K562 (cell line): Measurements from ENCODE around the gene ARMCX6. TPM values are rescaled to one million over a fixed set of nuclear protein-coding genes. Genes with fewer than 3 reads are reported as not detected.

Source experiments
- MAZ ChIP-seq, 2 experiments: fragments of 450-650 bp in 1 of 2; sonication (generic) in 1 of 2; formaldehyde crosslinking; IDR thresholded peaks in 1 of 2; conservative IDR thresholded peaks in 1 of 2; 2 replicates each; pipeline versions ENCODE4 v1.4.0 to v1.5.0; 2020; ENCODE audit warnings: mild to moderate bottlenecking in 1 of 2, missing genetic modification reagents in 1 of 2
- MEIS2 ChIP-seq: fragments of 450-650 bp; IDR thresholded peaks from 2 replicates; pipeline ENCODE4 v1.6.1; 2014; ENCODE audit warnings: mild to moderate bottlenecking; ENCODE audit not compliant: partially characterized antibody
- NRF1 ChIP-seq, 2 experiments: fragments of 450-650 bp; IDR thresholded peaks in 1 of 2; conservative IDR thresholded peaks in 1 of 2; 2 replicates each; pipeline ENCODE4 v1.6.1; 2014; ENCODE audit warnings: mild to moderate bottlenecking in 2 of 2
- POU5F1 ChIP-seq: fragments of 150-350 bp; IDR thresholded peaks from 2 replicates; pipeline ENCODE4 v1.6.1; 2014; ENCODE audit warnings: borderline replicate concordance, low read length, low read depth, mild to moderate bottlenecking; ENCODE audit not compliant: partially characterized antibody
- PPARD ChIP-seq: fragments of 250-450 bp; sonication (Bioruptor Pico); IDR thresholded peaks from 2 replicates; pipeline ENCODE4 v1.8.0; 2022; ENCODE audit warnings: inconsistent platforms, mild to moderate bottlenecking, moderate library complexity
- ZEB2 ChIP-seq: fragments of 450-650 bp; IDR thresholded peaks from 2 replicates; pipeline ENCODE4 v1.6.1; 2016
- ZZZ3 ChIP-seq: fragments of 450-650 bp; IDR thresholded peaks from 2 replicates; pipeline ENCODE4 v1.6.1; 2016; ENCODE audit warnings: antibody characterized with exemption, mild to moderate bottlenecking, moderate library complexity
- polyA plus RNA-seq, 8 experiments: library from polyadenylated mRNA; depleted of rRNA in 4 of 8; stranded (reverse) in 5 of 8; unstranded in 3 of 8; fragments of >200 nt; fragmentation: Nextera tagmentation in 2 of 8; fragmentation: Illumina TruSeq in 1 of 8; extraction: Ambion mirVana in 2 of 8; extraction: Trizol in 1 of 8; gene quantifications; 2 replicates each; pipeline versions ENCODE4 v1.2.1 to v1.2.3, GENCODE V29; 2011 to 2014; ENCODE audit warnings: inconsistent platforms in 1 of 8, missing spikeins in 1 of 8
- total RNA-seq, 7 experiments: library from RNA; depleted of rRNA in 6 of 7; stranded (reverse); fragments of >200 nt in 6 of 7; fragmentation: Illumina TruSeq in 2 of 7; extraction: Trizol in 2 of 7; gene quantifications; 2 replicates each; pipeline versions ENCODE4 v1.2.1 to v1.2.3, GENCODE V29; 2011 to 2021; ENCODE audit warnings: low replicate concordance in 1 of 7
- TF ChIP-seq, protein P1 (sequence below): fragments of 250-450 bp; sonication (Bioruptor Pico); IDR thresholded peaks from 2 replicates; pipeline ENCODE4 v1.8.0; 2021; ENCODE audit warnings: mild to moderate bottlenecking, moderate library complexity
- TF ChIP-seq, protein P2 (sequence below): sonication (generic); formaldehyde crosslinking; IDR thresholded peaks from 2 replicates; pipeline ENCODE4 v1.8.1; 2023; ENCODE audit warnings: mild to moderate bottlenecking, missing genetic modification reagents
- TF ChIP-seq, protein P3 (sequence below), 2 experiments: fragments of 450-650 bp; IDR thresholded peaks; 2 replicates each; pipeline ENCODE4 v1.6.1; 2016
- TF ChIP-seq, protein P4 (sequence below): fragments of 450-650 bp; IDR thresholded peaks from 2 replicates; pipeline ENCODE4 v1.6.1; 2016; ENCODE audit warnings: borderline replicate concordance
- TF ChIP-seq, protein P5 (sequence below): fragments of 450-650 bp; IDR thresholded peaks from 2 replicates; pipeline ENCODE4 v1.6.1; 2017; ENCODE audit warnings: antibody characterized with exemption, mild to moderate bottlenecking

Gene ARMCX6
- total and polyA plus RNA-seq, 9 of the 15 experiments (the other 6 are each of a cell fraction or from before 2014, with no cell fraction given), result 15.4 to 41.2 (median 24.6) TPM

DNA sequence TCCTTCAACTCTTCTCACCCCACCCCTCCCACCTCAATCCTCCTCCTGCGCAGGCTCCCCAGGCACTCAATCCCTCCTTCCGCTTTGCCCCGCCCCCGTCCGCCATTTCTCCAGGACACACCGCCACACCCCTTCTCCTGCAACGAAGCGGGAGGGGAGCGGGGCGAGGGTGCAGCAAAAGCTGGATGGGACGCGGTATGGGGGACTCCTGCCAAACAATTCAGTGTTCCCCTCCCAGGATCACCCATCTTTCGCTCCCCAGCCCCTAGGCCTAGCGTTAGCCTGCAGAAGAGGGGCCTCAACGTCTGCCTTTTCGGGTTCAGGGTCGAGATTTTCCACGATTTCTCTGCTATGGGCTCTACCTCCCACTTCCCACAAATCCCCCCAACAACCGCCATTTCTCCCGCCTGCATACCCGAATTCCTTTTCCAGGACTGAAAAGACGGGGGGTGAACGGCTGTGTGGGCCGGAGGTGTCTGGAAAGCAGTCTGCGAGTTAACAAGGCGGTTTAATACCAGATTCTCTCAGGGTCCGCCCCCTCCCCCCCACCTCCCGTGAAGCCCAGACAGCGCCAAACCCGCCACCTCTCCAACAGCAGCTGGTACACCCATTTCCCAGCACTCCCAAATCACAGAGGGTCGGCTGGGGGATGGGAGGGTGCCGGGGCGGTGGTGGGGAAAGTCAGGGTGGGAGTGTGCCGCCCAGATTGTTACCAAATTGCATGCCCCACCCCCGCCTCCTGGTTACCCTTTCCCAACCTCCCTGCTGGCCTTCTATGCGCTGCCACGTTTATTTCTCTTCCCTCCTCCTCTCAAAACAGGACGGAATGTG, 41.1 kb upstream of the ARMCX6 start (continued):
- TF ChIP-seq, protein P1, sequence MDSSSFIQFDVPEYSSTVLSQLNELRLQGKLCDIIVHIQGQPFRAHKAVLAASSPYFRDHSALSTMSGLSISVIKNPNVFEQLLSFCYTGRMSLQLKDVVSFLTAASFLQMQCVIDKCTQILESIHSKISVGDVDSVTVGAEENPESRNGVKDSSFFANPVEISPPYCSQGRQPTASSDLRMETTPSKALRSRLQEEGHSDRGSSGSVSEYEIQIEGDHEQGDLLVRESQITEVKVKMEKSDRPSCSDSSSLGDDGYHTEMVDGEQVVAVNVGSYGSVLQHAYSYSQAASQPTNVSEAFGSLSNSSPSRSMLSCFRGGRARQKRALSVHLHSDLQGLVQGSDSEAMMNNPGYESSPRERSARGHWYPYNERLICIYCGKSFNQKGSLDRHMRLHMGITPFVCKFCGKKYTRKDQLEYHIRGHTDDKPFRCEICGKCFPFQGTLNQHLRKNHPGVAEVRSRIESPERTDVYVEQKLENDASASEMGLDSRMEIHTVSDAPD (CRISPR knock-in tag), result no peak
- TF ChIP-seq, protein P2, sequence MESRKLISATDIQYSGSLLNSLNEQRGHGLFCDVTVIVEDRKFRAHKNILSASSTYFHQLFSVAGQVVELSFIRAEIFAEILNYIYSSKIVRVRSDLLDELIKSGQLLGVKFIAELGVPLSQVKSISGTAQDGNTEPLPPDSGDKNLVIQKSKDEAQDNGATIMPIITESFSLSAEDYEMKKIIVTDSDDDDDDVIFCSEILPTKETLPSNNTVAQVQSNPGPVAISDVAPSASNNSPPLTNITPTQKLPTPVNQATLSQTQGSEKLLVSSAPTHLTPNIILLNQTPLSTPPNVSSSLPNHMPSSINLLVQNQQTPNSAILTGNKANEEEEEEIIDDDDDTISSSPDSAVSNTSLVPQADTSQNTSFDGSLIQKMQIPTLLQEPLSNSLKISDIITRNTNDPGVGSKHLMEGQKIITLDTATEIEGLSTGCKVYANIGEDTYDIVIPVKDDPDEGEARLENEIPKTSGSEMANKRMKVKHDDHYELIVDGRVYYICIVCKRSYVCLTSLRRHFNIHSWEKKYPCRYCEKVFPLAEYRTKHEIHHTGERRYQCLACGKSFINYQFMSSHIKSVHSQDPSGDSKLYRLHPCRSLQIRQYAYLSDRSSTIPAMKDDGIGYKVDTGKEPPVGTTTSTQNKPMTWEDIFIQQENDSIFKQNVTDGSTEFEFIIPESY, result no peak
- TF ChIP-seq MAZ (CRISPR knock-in tag; conservative IDR thresholded peaks at IDR 0.05 in 1 of 2, IDR thresholded peaks at IDR 0.05 in 1 of 2), result peak in 1 of 2 experiments; percentile 58; a peak in 1 of 4 replicates
- no peak for TF ChIP-seq POU5F1
- TF ChIP-seq, protein P3, sequence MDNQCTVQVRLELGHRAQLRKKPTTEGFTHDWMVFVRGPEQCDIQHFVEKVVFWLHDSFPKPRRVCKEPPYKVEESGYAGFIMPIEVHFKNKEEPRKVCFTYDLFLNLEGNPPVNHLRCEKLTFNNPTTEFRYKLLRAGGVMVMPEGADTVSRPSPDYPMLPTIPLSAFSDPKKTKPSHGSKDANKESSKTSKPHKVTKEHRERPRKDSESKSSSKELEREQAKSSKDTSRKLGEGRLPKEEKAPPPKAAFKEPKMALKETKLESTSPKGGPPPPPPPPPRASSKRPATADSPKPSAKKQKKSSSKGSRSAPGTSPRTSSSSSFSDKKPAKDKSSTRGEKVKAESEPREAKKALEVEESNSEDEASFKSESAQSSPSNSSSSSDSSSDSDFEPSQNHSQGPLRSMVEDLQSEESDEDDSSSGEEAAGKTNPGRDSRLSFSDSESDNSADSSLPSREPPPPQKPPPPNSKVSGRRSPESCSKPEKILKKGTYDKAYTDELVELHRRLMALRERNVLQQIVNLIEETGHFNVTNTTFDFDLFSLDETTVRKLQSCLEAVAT (IDR thresholded peaks at IDR 0.05), result no peak
- TF ChIP-seq ZZZ3, result no peak
- TF ChIP-seq ZEB2, result no peak
- peak; percentile 26 for TF ChIP-seq MEIS2
- TF ChIP-seq, protein P4, sequence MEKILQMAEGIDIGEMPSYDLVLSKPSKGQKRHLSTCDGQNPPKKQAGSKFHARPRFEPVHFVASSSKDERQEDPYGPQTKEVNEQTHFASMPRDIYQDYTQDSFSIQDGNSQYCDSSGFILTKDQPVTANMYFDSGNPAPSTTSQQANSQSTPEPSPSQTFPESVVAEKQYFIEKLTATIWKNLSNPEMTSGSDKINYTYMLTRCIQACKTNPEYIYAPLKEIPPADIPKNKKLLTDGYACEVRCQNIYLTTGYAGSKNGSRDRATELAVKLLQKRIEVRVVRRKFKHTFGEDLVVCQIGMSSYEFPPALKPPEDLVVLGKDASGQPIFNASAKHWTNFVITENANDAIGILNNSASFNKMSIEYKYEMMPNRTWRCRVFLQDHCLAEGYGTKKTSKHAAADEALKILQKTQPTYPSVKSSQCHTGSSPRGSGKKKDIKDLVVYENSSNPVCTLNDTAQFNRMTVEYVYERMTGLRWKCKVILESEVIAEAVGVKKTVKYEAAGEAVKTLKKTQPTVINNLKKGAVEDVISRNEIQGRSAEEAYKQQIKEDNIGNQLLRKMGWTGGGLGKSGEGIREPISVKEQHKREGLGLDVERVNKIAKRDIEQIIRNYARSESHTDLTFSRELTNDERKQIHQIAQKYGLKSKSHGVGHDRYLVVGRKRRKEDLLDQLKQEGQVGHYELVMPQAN, result no peak
- TF ChIP-seq, protein P5, sequence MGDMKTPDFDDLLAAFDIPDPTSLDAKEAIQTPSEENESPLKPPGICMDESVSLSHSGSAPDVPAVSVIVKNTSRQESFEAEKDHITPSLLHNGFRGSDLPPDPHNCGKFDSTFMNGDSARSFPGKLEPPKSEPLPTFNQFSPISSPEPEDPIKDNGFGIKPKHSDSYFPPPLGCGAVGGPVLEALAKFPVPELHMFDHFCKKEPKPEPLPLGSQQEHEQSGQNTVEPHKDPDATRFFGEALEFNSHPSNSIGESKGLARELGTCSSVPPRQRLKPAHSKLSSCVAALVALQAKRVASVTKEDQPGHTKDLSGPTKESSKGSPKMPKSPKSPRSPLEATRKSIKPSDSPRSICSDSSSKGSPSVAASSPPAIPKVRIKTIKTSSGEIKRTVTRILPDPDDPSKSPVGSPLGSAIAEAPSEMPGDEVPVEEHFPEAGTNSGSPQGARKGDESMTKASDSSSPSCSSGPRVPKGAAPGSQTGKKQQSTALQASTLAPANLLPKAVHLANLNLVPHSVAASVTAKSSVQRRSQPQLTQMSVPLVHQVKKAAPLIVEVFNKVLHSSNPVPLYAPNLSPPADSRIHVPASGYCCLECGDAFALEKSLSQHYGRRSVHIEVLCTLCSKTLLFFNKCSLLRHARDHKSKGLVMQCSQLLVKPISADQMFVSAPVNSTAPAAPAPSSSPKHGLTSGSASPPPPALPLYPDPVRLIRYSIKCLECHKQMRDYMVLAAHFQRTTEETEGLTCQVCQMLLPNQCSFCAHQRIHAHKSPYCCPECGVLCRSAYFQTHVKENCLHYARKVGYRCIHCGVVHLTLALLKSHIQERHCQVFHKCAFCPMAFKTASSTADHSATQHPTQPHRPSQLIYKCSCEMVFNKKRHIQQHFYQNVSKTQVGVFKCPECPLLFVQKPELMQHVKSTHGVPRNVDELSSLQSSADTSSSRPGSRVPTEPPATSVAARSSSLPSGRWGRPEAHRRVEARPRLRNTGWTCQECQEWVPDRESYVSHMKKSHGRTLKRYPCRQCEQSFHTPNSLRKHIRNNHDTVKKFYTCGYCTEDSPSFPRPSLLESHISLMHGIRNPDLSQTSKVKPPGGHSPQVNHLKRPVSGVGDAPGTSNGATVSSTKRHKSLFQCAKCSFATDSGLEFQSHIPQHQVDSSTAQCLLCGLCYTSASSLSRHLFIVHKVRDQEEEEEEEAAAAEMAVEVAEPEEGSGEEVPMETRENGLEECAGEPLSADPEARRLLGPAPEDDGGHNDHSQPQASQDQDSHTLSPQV, result no peak
- no peak for TF ChIP-seq PPARD
- TF ChIP-seq NRF1 (conservative IDR thresholded peaks at IDR 0.05 in 1 of 2, IDR thresholded peaks at IDR 0.05 in 1 of 2), result peak; percentile 89 to 91
